ENCODE data around the gene COL4A2.

DNA sequence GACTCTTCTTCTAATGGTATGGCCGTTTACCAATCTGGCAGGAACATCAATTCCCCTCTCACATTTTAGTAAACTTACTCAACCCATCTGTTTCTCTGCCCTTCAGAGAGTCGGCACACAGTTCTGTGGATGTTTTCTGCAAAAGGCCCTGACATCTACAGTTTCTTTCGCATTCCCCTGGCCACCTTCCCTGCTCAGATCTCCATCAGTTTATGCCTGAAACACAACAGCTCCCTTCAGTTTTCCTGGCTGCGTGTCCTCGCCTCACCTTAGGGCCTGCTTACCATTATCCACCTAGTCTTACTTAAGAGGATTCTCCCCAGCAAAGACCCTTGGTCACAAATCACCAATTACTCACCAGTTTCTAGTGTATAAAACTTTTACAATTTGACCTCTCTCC lies 25.3 kb upstream of the COL4A2 start:
- TF ChIP-seq, protein P1, sequence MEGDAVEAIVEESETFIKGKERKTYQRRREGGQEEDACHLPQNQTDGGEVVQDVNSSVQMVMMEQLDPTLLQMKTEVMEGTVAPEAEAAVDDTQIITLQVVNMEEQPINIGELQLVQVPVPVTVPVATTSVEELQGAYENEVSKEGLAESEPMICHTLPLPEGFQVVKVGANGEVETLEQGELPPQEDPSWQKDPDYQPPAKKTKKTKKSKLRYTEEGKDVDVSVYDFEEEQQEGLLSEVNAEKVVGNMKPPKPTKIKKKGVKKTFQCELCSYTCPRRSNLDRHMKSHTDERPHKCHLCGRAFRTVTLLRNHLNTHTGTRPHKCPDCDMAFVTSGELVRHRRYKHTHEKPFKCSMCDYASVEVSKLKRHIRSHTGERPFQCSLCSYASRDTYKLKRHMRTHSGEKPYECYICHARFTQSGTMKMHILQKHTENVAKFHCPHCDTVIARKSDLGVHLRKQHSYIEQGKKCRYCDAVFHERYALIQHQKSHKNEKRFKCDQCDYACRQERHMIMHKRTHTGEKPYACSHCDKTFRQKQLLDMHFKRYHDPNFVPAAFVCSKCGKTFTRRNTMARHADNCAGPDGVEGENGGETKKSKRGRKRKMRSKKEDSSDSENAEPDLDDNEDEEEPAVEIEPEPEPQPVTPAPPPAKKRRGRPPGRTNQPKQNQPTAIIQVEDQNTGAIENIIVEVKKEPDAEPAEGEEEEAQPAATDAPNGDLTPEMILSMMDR (IDR thresholded peaks at IDR 0.05) = no peak
- TF ChIP-seq POLR2A (IDR thresholded peaks at IDR 0.05) = no peak
